HEK293 (cell line): Measurements from ENCODE around the gene CS.

Experiments used
- MYNN ChIP-seq: fragments of 450-650 bp; formaldehyde crosslinking; IDR thresholded peaks from 2 replicates; pipeline ENCODE4 v1.5.1; 2016; ENCODE audit warnings: missing biosample characterization, missing genetic modification characterization, borderline replicate concordance
- REST ChIP-seq: fragments of 450-650 bp; formaldehyde crosslinking; IDR thresholded peaks from 2 replicates; pipeline ENCODE4 v1.5.1; 2016; ENCODE audit warnings: missing biosample characterization, missing genetic modification characterization
- SP7 ChIP-seq: fragments of 450-650 bp; formaldehyde crosslinking; IDR thresholded peaks from 2 replicates; pipeline ENCODE4 v1.5.1; 2016; ENCODE audit warnings: missing biosample characterization, missing genetic modification characterization
- TSHZ1 ChIP-seq: fragments of 450-650 bp; formaldehyde crosslinking; IDR thresholded peaks from 2 replicates; pipeline ENCODE4 v1.5.1; 2016; ENCODE audit warnings: missing biosample characterization, missing genetic modification characterization, borderline replicate concordance
- WT1 ChIP-seq: fragments of 450-650 bp; formaldehyde crosslinking; IDR thresholded peaks from 2 replicates; pipeline ENCODE4 v1.5.1; 2016; ENCODE audit warnings: missing biosample characterization, missing genetic modification characterization
- ZBTB10 ChIP-seq: fragments of 450-650 bp; formaldehyde crosslinking; IDR thresholded peaks from 2 replicates; pipeline ENCODE4 v1.5.1; 2016; ENCODE audit warnings: missing biosample characterization, missing genetic modification characterization
- ZBTB17 ChIP-seq: fragments of 450-650 bp; formaldehyde crosslinking; IDR thresholded peaks from 2 replicates; pipeline ENCODE4 v1.5.1; 2016; ENCODE audit warnings: missing biosample characterization, missing genetic modification characterization
- ZNF121 ChIP-seq: fragments of 450-650 bp; formaldehyde crosslinking; IDR thresholded peaks from 2 replicates; pipeline ENCODE4 v1.5.1; 2016; ENCODE audit warnings: missing biosample characterization, missing genetic modification characterization
- ZNF202 ChIP-seq: fragments of 450-650 bp; formaldehyde crosslinking; IDR thresholded peaks from 2 replicates; pipeline ENCODE4 v1.5.1; 2016; ENCODE audit warnings: missing biosample characterization, missing genetic modification characterization, borderline replicate concordance
- ZNF292 ChIP-seq: fragments of 450-650 bp; formaldehyde crosslinking; IDR thresholded peaks from 2 replicates; pipeline ENCODE4 v1.5.1; 2016; ENCODE audit warnings: low read depth, missing biosample characterization, missing genetic modification characterization, borderline replicate concordance
- ZNF302 ChIP-seq: fragments of 450-650 bp; formaldehyde crosslinking; IDR thresholded peaks from 2 replicates; pipeline ENCODE4 v1.5.1; 2016; ENCODE audit warnings: missing biosample characterization, missing genetic modification characterization, low read depth
- ZNF341 ChIP-seq: fragments of 450-650 bp; formaldehyde crosslinking; IDR thresholded peaks from 2 replicates; pipeline ENCODE4; 2016; ENCODE audit warnings: low read depth, missing biosample characterization, missing genetic modification characterization
- ZNF37A ChIP-seq: fragments of 450-650 bp; IDR thresholded peaks from 2 replicates; pipeline ENCODE4 v1.5.1; 2018; ENCODE audit warnings: missing biosample characterization, missing genetic modification characterization
- ZNF48 ChIP-seq: fragments of 450-650 bp; formaldehyde crosslinking; IDR thresholded peaks from 2 replicates; pipeline ENCODE4 v1.5.1; 2016; ENCODE audit warnings: missing biosample characterization, missing genetic modification characterization
- ZNF514 ChIP-seq: fragments of 450-650 bp; formaldehyde crosslinking; IDR thresholded peaks from 2 replicates; pipeline ENCODE4 v1.5.1; 2016; ENCODE audit warnings: missing biosample characterization, missing genetic modification characterization
- ZNF518A ChIP-seq: fragments of 450-650 bp; formaldehyde crosslinking; conservative IDR thresholded peaks from 2 replicates; pipeline ENCODE4 v1.5.1; 2016; ENCODE audit warnings: low read depth, missing biosample characterization, missing genetic modification characterization
- ZNF600 ChIP-seq: fragments of 450-650 bp; formaldehyde crosslinking; IDR thresholded peaks from 2 replicates; pipeline ENCODE4 v1.5.1; 2016; ENCODE audit warnings: missing biosample characterization, missing genetic modification characterization
- ZNF660 ChIP-seq: fragments of 450-650 bp; IDR thresholded peaks from 2 replicates; pipeline ENCODE4 v1.5.1; 2018; ENCODE audit warnings: missing biosample characterization, mild to moderate bottlenecking, missing genetic modification characterization
- ZNF670 ChIP-seq: fragments of 450-650 bp; formaldehyde crosslinking; IDR thresholded peaks from 2 replicates; pipeline ENCODE4 v1.5.1; 2016; ENCODE audit warnings: missing biosample characterization, missing genetic modification characterization, low read depth
- ZNF704 ChIP-seq: fragments of 450-650 bp; formaldehyde crosslinking; IDR thresholded peaks from 2 replicates; pipeline ENCODE4 v1.5.1; 2016; ENCODE audit warnings: missing biosample characterization, missing genetic modification characterization
- ZNF792 ChIP-seq: fragments of 450-650 bp; formaldehyde crosslinking; IDR thresholded peaks from 2 replicates; pipeline ENCODE4 v1.5.1; 2016; ENCODE audit warnings: missing biosample characterization, missing genetic modification characterization
- ZNF837 ChIP-seq: fragments of 450-650 bp; formaldehyde crosslinking; IDR thresholded peaks from 2 replicates; pipeline ENCODE4 v1.5.1; 2016; ENCODE audit warnings: missing biosample characterization, missing genetic modification characterization
- ZSCAN16 ChIP-seq: fragments of 450-650 bp; formaldehyde crosslinking; IDR thresholded peaks from 2 replicates; pipeline ENCODE4 v1.5.1; 2016; ENCODE audit warnings: missing biosample characterization, missing genetic modification characterization

Gene CS

GRCh38 chr12:56224102-56224701 is 75.9 kb downstream of the CS start, which contains the start of gene NABP2 (continued):
- peak; percentile 40 for TF ChIP-seq ZBTB10 (tag by site-specific recombination)
- no peak for TF ChIP-seq ZSCAN16 (tag by site-specific recombination)
- TF ChIP-seq ZNF202 (tag by site-specific recombination): no peak
- TF ChIP-seq TSHZ1: 0 out of 2 replicates have a peak, but pooled peaks have one; percentile 11
- TF ChIP-seq ZNF792 (tag by site-specific recombination): no peak
- TF ChIP-seq ZNF704 (tag by site-specific recombination): no peak
- no peak for TF ChIP-seq ZNF600
- TF ChIP-seq ZNF48 (tag by site-specific recombination): no peak
- TF ChIP-seq ZNF341 (tag by site-specific recombination): peak; percentile 94
- no peak for TF ChIP-seq ZNF837 (tag by site-specific recombination)
- TF ChIP-seq ZNF302 (tag by site-specific recombination): no peak
- no peak for TF ChIP-seq MYNN (tag by site-specific recombination)
- TF ChIP-seq ZNF518A (tag by site-specific recombination): peak; percentile 63
- TF ChIP-seq ZBTB17: peak; percentile 53
- no peak for TF ChIP-seq ZNF121 (tag by site-specific recombination)
- TF ChIP-seq SP7 (tag by site-specific recombination): peak; percentile 69; the same call in 1 of the 2 replicates
- TF ChIP-seq REST (tag by site-specific recombination): no peak
- no peak for TF ChIP-seq ZNF670
- TF ChIP-seq WT1 (tag by site-specific recombination): no peak; the same call in 1 of the 2 replicates
- no peak for TF ChIP-seq ZNF292 (tag by site-specific recombination)
- TF ChIP-seq ZNF514 (tag by site-specific recombination): no peak
- TF ChIP-seq ZNF660: peak; percentile 77; the same call in 1 of the 2 replicates
- no peak for TF ChIP-seq ZNF37A (tag by site-specific recombination)
